ENCODE results near the gene HSPBAP1. TPM values are rescaled to one million over a fixed set of nuclear protein-coding genes. Genes with fewer than 3 reads are reported as not detected.

The HSPBAP1 gene
- total RNA-seq, 1 donor from 2014 or later, result 8.0 TPM

Other genes starting within 250 kb of the HSPBAP1 start
- gene PARP9, start 229.5 kb downstream of the HSPBAP1 start, total RNA-seq, result 12.8 TPM
- gene DTX3L, start 229.5 kb downstream of the HSPBAP1 start, total RNA-seq, result 10.6 TPM
- gene PARP15, start 216.2 kb downstream of the HSPBAP1 start, total RNA-seq, result 0.99 TPM
- gene PARP14, start 113.0 kb downstream of the HSPBAP1 start, total RNA-seq, result 24.6 TPM
- 13.2 TPM for gene SLC49A4, start 1.2 kb upstream of the HSPBAP1 start, total RNA-seq
- gene SEMA5B, start 233.9 kb upstream of the HSPBAP1 start, total RNA-seq, result 8.6 TPM